Right ventricle myocardium inferior (tissue), 1 donor: Measurements from ENCODE around the gene AGBL1. TPM values are rescaled to one million over a fixed set of nuclear protein-coding genes. Genes with fewer than 3 reads are reported as not detected.

Source experiments
- ATAC-seq: fragments of 200-7000 bp; cut with Tn5 transposase; one replicate; pipeline ENCODE4 v1.9.1; 2020; ENCODE audit warnings: mild to moderate bottlenecking, moderate library complexity
- DNase-seq: peaks from one replicate; pipeline ENCODE4 v3.0.0; 2021; ENCODE audit errors: missing footprints
- intact Hi-C: fragments of 100-400 bp; cut with DNase I; formaldehyde crosslinking; loops from one replicate; pipeline ENCODE4 v1.11.0; 2022
- total RNA-seq: library from RNA; stranded (reverse); fragmentation: NEBNext Ultra II Directional; extraction: Animal tissue kit (Norgen Biotek cat#: 25700); gene quantifications from one replicate; pipeline ENCODE4 v1.2.1, GENCODE V29; 2021
- donor health status: DM: no; HTN: yes; CAD: no; lungs with severe emphysema.

AGBL1 gene
- total RNA-seq, 1 donor from 2014 or later: not detected

- ATAC-seq: no peak
- no peak for DNase-seq
- intact Hi-C loops: no loop called here
Observed at GRCh38 chr15:86591158-86591557, 511.5 kb downstream of the AGBL1 start.

- ATAC-seq (peak; percentile 83), DNase-seq (peak; percentile 74)
- intact Hi-C loops: no loop called here
Observed at GRCh38 chr15:86591994-86592735, 512.5 kb downstream of the AGBL1 start.

- intact Hi-C loops: no loop called here
- ATAC-seq: no peak
- DNase-seq: no peak
Observed at GRCh38 chr15:86595741-86596140, 516.1 kb downstream of the AGBL1 start.

- ATAC-seq: no peak
Observed at GRCh38 chr15:86603466-86603865, 523.8 kb downstream of the AGBL1 start.

GRCh38 chr15:86608461-86609205 is 529.0 kb downstream of the AGBL1 start:
- DNase-seq (peak; percentile 71), ATAC-seq (peak; percentile 52)
- intact Hi-C loops: no loop called here

More at GRCh38 chr15:86603466-86603865, 523.8 kb downstream of the AGBL1 start:
- no peak for DNase-seq
- intact Hi-C loops: no loop called here

- intact Hi-C loops: no loop called here
- DNase-seq: no peak
- ATAC-seq: no peak
Observed at GRCh38 chr15:86609275-86609674, 529.6 kb downstream of the AGBL1 start.

GRCh38 chr15:86610038-86610437 is 530.4 kb downstream of the AGBL1 start:
- intact Hi-C loops: no loop called here
- no peak for ATAC-seq
- no peak for DNase-seq

- ATAC-seq: no peak
- DNase-seq: no peak
- intact Hi-C loops: no loop called here
Observed at GRCh38 chr15:86611417-86612040, 531.9 kb downstream of the AGBL1 start.

- ATAC-seq (no peak), DNase-seq (no peak)
- intact Hi-C loops: no loop called here
Observed at GRCh38 chr15:86615411-86615810, 535.7 kb downstream of the AGBL1 start.

GRCh38 chr15:86615816-86616215 is 536.1 kb downstream of the AGBL1 start:
- ATAC-seq: no peak
- intact Hi-C loops: no loop called here
- no peak for DNase-seq

GRCh38 chr15:86616771-86617170 is 537.1 kb downstream of the AGBL1 start:
- no peak for DNase-seq
- intact Hi-C loops: no loop called here
- ATAC-seq: no peak

- no peak for ATAC-seq
- intact Hi-C loops: loop anchor here (5.0 to 10.0 kb wide), 2 partner anchors 295 to 1652 kb away; no protein-coding TSS in a partner anchor
Observed at GRCh38 chr15:86620157-86620556, 540.5 kb downstream of the AGBL1 start.

GRCh38 chr15:86620641-86621349 is 541.1 kb downstream of the AGBL1 start:
- DNase-seq (no peak), ATAC-seq (no peak)
- intact Hi-C loops: loop anchor here (5.0 to 10.0 kb wide), 2 partner anchors 294 to 1652 kb away; no protein-coding TSS in a partner anchor

More at GRCh38 chr15:86620157-86620556, 540.5 kb downstream of the AGBL1 start:
- no peak for DNase-seq

GRCh38 chr15:86623236-86623635 is 543.6 kb downstream of the AGBL1 start:
- ATAC-seq: no peak
- DNase-seq: peak; percentile 46
- intact Hi-C loops: loop anchor here (5.0 to 10.0 kb wide), 2 partner anchors 292 to 1649 kb away; no protein-coding TSS in a partner anchor

- peak; percentile 99 for ATAC-seq
Observed at GRCh38 chr15:86624261-86625036, 544.8 kb downstream of the AGBL1 start.

GRCh38 chr15:86629409-86630356 is 550.0 kb downstream of the AGBL1 start:
- no peak for DNase-seq
- intact Hi-C loops: loop anchor here (10.0 kb wide), 1 partner anchor 285 kb away; no protein-coding TSS in a partner anchor
- no peak for ATAC-seq

More at GRCh38 chr15:86624261-86625036, 544.8 kb downstream of the AGBL1 start:
- intact Hi-C loops: loop anchor here (5.0 to 10.0 kb wide), 2 partner anchors 290 to 1648 kb away; no protein-coding TSS in a partner anchor
- peak; percentile 74 for DNase-seq

- ATAC-seq (no peak), DNase-seq (no peak)
- intact Hi-C loops: no loop called here
Observed at GRCh38 chr15:86630946-86631345, 551.3 kb downstream of the AGBL1 start.
